KOPT-K1 (cell line): ENCODE data around the gene ZDHHC20.

ENCODE experiments used
- H3K27ac ChIP-seq: fragments of 200-600 bp; sonication (generic); 2 replicates; pipeline ENCODE4 v1.5.1; 2016; ENCODE audit warnings: antibody characterized with exemption, mild to moderate bottlenecking, low read depth, low read length; ENCODE audit not compliant: poor library complexity, severe bottlenecking
- H3K36me3 ChIP-seq: fragments of 200-600 bp; sonication (generic); 2 replicates; pipeline ENCODE4 v1.5.1; 2017; ENCODE audit warnings: antibody characterized with exemption, mild to moderate bottlenecking, low read length, moderate library complexity; ENCODE audit not compliant: insufficient read depth
- H3K9me3 ChIP-seq: fragments of 200-600 bp; sonication (generic); 2 replicates; pipeline ENCODE4 v1.5.1; 2017; ENCODE audit warnings: antibody characterized with exemption, low read length, mild to moderate bottlenecking; ENCODE audit not compliant: insufficient read depth, poor library complexity, severe bottlenecking

The ZDHHC20 gene

DNA sequence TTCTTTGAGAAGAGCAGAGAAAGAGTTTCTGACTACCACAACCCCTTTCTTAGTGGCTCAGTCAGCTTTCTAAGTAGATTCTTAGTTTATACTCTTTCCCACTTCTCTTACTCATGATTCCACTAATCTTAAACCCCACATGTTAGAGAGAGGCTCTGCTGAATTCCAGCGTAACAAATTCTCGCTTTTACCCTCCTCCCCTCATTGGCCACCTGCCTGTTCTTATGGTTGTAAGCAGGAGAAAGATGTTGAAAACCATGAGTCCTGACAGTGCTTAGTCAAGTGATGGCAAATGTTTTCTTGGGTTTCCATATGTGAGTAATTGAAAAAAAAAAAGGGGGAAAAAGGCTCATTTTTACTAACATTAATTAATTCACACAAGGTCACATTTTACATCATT is 125.9 kb downstream of the ZDHHC20 start:
- no peaks in the 10 kb centered on the region for H3K36me3 ChIP-seq
- no peaks in the 10 kb centered on the region for H3K9me3 ChIP-seq

DNA sequence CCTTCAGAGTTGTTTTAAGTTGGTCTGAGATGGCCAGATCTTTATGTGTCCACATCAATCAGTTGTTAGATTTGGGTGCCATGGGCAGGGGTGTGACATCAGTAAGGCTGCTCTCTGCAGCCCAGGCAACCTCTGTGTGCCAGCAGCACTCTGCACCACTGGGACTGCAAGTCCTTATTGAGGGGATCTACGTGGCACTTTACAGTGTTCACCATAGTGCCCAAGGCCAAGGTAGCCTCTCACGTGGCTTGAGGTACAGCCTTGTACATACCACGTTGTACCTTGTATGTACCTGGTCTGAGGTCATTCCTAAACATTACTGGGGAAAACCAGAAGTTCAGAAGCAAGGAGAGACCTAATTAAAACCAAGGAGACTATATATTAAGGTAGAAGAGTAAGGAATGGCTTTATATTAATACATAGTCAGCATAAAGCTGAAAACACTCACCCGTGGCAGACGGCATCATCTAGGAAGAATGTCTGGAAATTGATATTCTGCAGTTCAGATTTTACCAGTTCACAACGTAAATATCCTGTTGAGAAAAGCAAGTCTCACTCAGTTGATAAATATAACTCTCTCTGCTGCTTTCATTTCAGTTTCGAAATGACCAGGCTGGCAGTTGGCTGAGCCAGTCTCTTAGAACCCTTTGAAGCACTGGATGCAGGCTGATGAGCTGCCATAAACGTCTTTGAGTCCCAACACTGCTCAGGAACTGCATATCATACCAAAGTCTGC is 128.8 kb downstream of the ZDHHC20 start:
- no peaks in the 10 kb centered on the region for H3K36me3 ChIP-seq
- no peaks in the 10 kb centered on the region for H3K9me3 ChIP-seq
- no peak overlapping the region for H3K27ac ChIP-seq

More for the DNA sequence above, 125.9 kb downstream of the ZDHHC20 start:
- no peak overlapping the region for H3K27ac ChIP-seq

DNA sequence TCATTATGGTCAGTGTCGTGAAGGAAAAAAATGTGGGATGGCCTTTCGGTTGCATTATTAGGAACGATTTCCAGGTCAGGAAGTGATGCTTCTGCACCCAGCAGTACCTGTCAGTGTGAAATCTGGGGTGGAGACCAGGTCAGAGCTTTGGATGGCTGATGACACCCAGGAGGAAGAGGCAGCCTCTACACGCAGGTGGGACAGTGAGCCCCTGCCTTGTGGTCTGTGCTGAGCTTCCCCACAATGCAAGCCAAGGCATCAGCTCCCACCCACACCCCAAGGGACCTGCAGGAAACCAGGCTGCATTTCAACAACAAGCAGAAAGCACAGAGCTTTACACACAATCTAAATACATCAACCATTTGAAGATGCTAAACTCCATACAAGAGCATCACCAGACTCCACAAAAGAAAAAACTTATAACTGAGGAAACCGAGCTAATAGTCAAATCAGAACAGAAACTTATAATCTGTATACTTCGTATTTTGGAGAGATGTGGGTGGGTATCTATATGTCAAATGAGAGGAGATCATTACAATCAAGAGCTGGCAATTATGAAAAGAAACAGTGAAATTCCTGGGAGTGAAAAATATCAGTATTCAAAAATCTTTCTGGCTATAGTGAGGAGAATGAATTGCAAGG is 130.1 kb downstream of the ZDHHC20 start:
- Histone ChIP-seq H3K36me3 (no peaks in the 10 kb centered on the region), H3K27ac (no peak overlapping the region), H3K9me3 (no peaks in the 10 kb centered on the region)

DNA sequence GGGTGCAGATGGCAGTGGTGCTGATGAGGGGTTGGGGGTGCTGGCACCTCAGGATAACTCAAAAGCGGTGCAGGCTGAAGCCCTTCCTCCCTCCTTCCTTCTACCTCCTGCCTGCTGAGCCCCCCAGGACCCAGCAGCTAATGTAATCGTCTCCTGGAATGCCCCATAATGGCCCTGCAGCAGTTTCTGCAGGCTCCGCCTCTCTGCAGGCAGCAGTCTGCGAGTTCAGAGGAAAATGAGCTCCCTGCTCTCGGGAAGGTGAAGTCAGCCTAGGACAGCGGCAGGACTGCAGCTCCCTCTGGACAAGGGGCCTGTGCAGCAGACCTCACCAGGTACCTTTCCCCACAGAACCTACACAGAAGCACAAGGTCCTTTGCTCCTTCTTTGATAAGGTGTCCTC is 130.9 kb downstream of the ZDHHC20 start:
- no peak overlapping the region for H3K27ac ChIP-seq
- H3K36me3 ChIP-seq: no peaks in the 10 kb centered on the region

DNA sequence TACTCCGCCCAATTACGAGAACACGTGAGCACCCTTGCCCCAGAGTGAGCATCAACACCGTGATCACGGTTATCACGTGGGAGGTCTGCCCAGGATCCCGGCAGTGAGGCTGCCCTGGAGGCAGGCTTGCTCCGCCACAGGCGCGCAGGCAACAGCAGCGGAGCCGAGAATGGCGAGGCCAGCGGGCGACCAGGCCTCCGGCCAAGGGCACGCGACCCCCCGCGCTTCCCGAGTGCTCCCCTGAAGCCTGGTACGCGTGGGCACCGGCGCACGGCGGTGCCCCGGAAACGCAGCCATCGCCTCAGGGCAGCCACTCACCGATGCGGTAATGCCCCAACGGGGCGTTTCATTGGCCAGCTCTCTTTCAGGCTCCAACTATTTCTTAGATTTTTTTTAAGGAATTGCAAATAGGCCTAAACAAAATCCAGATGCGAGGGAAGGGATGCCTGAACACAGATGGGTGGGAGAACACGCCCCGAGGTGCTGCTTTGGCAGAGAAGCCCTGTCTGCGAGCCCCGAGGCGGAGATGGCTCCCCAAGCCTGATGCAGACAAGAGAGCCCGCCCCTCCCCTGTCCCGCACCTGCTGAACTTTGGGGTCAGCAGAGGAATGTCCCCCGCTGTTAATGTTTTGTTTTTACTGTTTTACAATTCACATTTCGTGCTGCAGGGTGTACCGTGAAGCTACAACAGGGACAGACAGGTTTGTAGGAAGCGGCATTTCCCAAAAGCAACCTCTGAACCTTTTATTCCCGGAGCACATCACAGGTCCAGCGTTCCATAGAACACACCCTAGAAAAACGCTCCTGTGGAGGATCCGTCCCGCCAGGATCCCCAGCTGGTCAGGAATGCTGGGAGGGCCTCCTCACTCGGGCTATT is 132.7 kb downstream of the ZDHHC20 start:
- no peaks in the 10 kb centered on the region for H3K9me3 ChIP-seq
- no peak overlapping the region for H3K27ac ChIP-seq
- no peaks in the 10 kb centered on the region for H3K36me3 ChIP-seq

More for the DNA sequence above, 130.9 kb downstream of the ZDHHC20 start:
- no peaks in the 10 kb centered on the region for H3K9me3 ChIP-seq

DNA sequence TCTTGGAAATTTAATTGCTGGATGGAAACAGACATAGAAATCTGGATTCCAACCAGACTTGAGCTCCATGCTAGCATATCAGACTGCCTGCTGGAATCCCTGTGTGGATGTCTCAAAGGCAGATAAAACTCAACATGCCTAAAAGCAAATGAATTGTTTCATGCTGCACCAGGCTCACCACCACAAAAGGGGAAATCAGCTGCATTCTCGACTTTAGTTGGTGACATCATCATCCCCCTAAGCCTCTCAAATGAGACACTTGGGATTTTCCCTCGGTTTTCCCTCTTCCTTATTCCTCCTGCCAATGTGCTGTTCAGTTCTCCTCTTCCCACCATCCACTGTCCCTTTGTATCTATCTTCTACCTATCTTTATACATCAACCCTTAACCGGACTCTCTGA is 134.3 kb downstream of the ZDHHC20 start:
- Histone ChIP-seq H3K27ac (no peak overlapping the region), H3K36me3 (no peaks in the 10 kb centered on the region)

DNA sequence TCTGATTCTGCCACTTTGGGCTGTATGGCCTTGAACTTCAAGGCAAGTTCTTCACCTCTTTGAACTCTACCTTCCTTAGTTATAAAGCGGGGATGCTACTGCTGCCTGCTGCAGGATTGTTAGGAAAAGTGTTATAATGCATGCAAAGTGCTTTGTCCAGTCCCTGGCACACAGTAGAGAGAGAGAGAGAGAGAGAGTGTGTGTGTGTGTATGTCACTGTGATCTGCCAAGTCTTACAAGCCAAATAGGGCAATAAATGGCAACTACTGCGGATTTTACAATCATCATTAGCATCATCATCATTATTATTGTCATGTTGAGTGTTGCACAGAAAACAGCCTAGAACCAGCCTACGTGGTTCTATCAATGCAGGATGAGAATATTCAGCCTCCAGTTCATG is 136.1 kb downstream of the ZDHHC20 start:
- no peak overlapping the region for H3K27ac ChIP-seq
- no peaks in the 10 kb centered on the region for H3K9me3 ChIP-seq
- no peaks in the 10 kb centered on the region for H3K36me3 ChIP-seq

More for the DNA sequence above, 134.3 kb downstream of the ZDHHC20 start:
- no peaks in the 10 kb centered on the region for H3K9me3 ChIP-seq
